GM19328 (cell line): ENCODE measurements around the gene NCKAP5L.
A peak's percentile ranks its signal among the peaks of the same experiment; 100 is the strongest.
"Not testable (repeated sequence)": the region's sequence is repeated elsewhere in the genome, so short reads cannot be mapped to it uniquely, and the experiment has no call there.

ENCODE experiments used
- ATAC-seq: cut with Tn5 transposase; IDR thresholded peaks from one replicate; pipeline ENCODE4 v1.9.1; 2021; ENCODE audit warnings: mild to moderate bottlenecking, moderate library complexity; ENCODE audit not compliant: unreplicated experiment

Gene NCKAP5L, protein sequence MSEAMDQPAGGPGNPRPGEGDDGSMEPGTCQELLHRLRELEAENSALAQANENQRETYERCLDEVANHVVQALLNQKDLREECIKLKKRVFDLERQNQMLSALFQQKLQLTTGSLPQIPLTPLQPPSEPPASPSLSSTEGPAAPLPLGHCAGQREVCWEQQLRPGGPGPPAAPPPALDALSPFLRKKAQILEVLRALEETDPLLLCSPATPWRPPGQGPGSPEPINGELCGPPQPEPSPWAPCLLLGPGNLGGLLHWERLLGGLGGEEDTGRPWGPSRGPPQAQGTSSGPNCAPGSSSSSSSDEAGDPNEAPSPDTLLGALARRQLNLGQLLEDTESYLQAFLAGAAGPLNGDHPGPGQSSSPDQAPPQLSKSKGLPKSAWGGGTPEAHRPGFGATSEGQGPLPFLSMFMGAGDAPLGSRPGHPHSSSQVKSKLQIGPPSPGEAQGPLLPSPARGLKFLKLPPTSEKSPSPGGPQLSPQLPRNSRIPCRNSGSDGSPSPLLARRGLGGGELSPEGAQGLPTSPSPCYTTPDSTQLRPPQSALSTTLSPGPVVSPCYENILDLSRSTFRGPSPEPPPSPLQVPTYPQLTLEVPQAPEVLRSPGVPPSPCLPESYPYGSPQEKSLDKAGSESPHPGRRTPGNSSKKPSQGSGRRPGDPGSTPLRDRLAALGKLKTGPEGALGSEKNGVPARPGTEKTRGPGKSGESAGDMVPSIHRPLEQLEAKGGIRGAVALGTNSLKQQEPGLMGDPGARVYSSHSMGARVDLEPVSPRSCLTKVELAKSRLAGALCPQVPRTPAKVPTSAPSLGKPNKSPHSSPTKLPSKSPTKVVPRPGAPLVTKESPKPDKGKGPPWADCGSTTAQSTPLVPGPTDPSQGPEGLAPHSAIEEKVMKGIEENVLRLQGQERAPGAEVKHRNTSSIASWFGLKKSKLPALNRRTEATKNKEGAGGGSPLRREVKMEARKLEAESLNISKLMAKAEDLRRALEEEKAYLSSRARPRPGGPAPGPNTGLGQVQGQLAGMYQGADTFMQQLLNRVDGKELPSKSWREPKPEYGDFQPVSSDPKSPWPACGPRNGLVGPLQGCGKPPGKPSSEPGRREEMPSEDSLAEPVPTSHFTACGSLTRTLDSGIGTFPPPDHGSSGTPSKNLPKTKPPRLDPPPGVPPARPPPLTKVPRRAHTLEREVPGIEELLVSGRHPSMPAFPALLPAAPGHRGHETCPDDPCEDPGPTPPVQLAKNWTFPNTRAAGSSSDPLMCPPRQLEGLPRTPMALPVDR (N-terminal part only)

DNA sequence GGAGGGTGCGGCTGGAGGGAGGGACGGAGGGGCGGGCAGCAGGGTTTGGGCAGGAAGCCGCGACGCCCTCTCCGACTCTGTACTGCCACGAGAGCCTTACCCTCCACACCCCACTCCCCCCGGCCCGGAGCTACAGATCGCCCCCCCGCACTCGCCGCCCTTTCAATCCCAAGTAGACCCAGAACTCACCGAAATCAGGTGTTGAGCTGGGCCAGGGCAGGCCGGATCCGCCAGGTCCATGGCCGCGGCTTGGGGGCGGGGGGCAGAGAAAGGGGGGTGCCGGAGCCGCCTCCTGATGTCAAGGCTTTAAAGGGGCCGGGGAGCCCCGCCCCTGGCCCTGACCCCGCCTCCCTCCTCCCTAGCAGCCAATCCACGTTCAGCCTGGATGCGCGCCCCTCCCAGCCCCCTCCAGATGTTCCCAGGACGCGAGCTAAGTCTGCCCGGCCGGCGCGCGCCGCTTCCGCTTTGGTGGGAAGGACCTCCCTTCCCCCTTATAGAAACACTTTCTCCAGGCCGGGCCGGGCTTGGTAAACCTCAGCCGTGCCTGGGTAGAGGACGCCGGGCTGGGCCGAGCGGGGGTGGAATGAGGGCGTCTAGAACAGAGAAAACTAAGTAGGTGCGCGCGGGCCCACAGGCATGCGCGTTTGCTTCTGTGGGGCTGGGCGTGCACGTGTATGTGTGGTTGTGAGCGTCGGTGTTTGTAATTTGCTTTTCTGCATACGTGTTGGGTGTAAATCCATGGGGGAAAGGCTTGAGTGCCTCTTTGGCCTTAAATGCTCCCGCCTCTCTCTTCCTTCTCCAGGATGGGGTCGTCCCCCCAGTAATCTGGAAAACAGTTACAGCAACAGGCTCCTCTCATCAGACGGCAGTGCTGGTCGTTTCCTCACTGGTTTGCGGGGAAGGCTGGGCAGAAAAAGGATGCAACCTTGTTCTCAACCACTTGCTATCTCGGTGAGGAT lies at the start of gene NCKAP5L:
Gene NCKAP5L, minus strand, starts transcription at position 281 of the 959 bp plus-strand sequence. CDS start 24,369 bp downstream, outside the sequence.
- ATAC-seq, result peak; percentile 79

DNA sequence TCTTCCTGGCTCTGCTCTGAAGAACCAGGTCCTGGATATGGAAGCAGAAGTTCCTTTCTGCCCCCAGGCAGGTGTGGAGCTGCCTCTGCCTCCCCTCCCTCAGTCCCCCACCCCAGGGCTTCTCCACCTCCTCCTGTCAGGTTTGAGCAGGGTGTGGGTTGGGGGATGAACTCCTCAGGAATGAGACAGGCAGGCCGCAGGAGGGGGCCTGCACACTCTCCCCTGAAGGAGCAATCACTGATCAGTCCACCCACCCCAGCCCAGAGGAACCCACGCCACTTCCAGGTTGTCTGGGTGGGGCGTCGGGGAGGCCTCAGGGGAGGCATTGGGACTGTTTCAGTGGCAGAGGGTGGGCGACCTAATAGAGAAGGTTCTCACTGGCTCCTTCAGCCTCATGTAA lies 48.9 kb upstream of the NCKAP5L start:
- no peak for ATAC-seq

DNA sequence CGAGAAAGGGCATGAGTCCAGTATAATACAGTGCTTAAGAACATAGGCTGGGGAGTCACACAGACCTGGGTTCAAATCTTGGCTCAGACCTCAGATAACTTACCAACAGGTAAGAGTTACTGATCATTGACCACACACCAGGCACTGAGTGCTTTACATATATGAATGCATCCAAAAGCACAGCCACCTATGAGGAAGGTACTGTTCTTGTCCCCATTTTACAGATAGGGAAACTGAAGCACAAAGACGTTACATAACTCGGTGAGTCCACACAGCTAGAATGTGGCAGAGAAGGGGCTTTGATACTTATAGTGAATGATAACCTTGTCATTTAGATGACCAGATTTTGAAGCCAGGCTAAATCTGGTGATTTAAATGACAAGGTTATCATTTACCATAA lies 47.9 kb upstream of the NCKAP5L start:
- ATAC-seq, result no peak

DNA sequence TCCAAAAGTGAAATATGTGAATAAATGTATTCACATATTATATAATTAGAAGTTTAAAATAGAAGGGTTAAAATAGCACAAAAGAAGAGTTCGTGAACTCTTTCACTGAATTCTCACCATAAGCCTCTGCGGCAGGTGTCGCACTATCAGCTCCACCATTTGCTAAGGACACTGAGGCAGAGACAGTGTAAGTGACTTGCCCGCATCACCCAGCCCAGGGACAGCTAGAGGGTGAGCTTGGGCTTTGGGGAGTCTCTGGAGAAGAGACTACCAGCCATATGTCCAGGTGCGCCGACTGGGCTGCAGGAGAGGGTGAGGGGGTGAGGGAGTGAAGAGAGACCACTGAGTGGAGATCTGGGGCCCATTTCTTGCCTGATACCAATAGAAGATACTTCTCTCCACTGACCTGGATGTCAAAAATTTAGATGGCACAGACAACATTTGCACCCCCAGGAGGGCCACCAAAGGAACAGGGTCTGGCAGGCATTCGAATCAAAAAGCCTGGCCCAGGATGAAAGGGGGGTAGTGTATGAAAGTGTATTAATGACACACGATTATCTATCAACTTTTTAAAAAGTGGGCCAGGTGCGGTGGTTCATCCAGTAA lies 47.0 kb upstream of the NCKAP5L start:
- ATAC-seq, result no peak

DNA sequence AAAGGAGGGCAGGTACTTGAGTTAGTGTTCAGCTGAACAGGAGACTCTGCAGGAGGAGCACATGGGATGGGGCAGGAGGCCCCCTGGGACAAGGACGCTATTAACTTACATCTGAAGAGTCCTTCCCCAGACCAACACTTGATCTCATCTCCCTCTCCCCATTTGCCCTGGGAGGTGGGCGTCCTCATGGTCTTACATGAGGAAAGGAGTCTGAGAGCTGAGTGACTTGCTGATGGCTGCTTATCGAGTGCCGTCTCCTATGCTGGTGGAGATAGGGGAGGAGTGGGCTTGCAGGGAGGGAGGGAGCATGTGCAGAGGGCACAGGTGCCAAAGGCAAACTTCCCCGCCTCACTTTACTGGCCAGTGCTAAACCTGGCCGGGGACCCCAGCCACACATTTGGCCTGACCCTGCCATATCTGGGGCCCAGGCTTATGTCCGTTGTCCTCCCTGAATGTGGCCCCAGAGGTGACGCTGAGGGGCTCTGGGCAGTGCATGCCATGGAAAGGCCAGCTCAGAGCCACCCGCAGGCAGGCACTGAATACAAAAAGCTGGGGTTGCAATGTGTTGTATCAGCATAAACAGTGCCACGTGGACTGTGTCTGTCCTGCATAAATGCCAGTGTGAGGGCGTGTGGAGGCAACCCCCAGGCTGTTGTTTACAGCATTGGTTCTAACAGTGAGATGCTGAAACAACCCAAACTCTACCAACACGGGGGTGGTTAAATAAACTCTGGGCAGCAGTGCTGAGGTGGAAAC lies 46.1 kb upstream of the NCKAP5L start:
- no peak for ATAC-seq

DNA sequence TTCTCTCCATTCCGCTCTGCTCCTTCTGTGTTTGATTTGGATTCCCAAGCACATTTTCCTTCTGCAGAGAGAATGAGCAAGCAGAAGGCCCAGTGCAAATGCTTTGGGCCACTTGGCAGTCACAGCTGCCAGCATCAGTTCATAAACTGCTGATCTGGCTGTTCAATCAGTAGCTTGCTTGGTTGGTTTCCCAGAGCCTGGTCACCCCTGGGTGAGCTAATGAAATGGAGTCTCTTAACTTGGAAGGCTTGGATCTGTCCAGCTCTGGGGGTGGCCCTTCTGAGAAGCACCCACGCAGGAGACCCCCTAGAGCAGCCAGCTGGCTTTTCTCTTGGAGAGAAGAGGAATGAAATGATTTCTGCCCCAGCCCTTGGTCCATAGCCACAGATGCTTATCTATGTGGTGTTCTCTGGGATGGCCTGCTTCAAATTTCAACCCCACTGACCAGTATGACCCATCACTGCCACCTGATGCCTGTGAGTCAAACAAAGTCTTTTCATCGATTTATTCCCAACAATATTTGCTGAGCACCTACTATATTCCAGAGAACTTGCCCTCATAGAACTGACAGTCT lies 45.2 kb upstream of the NCKAP5L start:
- ATAC-seq, result no peak

DNA sequence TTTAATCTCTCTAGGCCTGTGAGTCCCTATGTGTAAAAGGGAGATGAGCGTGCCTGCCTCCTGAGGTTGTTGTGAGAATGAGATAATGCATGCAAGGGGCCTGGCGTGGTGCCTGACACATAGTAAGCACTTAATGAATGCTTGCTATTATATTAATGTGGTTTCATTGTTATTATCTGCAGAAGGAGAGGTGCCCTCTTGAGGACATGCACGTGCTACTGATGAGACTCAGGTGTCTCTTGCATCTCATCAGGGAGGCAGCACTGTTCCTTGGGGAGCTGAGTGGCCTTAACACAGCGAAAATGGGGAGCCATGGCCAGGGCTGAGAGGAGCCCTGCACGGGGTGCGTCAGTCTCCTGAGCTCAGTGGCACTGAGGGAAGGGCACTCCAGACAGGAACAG lies 44.6 kb upstream of the NCKAP5L start:
- ATAC-seq, result no peak

DNA sequence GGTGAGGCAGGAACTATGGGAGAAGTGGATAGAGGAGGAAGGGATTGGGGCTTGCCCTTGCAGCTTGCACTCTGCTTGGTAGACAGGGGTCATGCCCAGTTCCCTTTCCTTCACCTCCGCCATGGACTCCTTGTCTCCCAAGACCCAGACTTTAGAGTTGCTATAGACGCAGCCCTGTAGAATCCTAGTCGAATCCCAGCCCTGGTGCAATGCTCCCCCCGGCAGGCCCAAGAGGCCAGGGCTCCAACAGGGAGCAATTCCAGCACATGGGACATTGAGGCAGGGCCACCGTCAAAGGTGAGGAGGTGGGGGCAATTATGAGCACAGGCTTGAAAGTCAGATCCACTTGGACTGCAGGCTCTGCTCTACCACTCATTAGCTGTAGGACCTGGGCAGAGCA lies 44.2 kb upstream of the NCKAP5L start:
- ATAC-seq, result no peak

DNA sequence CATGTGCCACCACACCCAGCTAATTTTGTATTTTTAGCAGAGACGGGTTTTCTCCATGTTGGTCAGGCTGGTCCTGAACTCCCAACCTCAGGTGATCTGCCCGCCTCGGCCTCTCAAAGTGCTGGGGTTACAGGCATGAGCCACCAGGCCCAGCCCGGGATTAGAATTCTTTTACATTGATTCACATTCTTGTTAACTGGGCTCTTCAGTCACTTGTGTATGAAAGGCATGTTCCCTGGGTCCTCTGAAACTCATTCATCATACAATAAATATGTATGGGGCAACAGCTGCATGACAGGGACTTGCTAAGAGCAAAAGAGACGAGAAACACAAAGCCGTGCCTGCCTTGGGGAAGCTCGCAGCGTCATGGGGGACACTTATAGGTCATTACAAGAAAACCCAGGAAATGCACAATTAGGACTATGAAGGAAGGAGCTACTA lies 43.6 kb upstream of the NCKAP5L start:
- ATAC-seq, result not testable (repeated sequence)

DNA sequence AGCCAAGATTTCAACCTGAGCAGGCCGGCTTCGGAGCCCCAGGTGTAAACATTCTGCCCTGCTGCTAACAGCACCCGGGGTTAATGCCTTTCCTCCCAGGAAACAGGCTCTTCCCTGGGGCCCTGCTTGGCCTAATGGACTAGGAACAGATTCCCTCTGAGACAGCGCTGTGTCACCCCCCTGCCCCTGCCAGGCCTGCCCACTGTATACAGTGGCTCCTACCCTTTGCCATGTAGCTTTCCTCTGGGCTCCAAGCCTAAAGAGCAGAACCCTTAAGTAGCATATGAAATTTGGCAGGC lies 43.0 kb upstream of the NCKAP5L start:
- no peak for ATAC-seq

DNA sequence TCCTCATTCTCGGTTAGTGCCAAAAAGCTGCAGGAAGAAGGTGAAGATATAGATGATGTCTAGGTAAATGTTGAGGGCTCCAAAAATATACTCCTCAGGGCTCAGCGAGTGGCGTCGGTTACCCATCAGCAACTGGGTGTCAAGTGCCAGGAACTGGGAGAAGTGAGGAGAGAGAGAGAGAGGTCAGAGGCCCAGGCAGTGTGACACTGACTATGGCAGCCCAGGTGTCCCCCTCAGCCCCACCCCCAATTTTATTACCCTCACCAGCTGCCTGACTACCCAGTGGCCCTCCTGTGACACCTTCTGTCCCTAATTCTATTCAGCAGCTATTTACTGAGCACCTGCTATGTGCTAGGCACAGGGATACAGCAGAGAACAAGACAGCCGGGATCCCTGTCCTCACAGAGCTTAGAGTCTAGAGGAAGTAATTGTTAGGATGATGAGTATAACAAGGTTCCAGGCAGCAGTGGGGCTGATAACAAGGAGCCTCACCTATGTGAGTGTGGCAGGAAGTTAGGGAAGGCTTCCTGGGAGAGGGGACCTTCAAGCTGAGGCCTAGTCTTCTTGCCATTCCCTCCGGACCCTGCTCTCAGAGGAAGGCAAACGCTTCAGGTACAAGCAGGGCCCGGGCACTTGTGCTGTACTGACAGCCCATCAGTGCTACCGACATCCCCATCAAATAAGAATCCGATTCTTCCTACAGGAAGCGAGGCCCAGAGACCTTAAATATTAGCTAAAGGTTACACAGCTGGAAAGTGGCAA lies 42.5 kb upstream of the NCKAP5L start:
- no peak for ATAC-seq

DNA sequence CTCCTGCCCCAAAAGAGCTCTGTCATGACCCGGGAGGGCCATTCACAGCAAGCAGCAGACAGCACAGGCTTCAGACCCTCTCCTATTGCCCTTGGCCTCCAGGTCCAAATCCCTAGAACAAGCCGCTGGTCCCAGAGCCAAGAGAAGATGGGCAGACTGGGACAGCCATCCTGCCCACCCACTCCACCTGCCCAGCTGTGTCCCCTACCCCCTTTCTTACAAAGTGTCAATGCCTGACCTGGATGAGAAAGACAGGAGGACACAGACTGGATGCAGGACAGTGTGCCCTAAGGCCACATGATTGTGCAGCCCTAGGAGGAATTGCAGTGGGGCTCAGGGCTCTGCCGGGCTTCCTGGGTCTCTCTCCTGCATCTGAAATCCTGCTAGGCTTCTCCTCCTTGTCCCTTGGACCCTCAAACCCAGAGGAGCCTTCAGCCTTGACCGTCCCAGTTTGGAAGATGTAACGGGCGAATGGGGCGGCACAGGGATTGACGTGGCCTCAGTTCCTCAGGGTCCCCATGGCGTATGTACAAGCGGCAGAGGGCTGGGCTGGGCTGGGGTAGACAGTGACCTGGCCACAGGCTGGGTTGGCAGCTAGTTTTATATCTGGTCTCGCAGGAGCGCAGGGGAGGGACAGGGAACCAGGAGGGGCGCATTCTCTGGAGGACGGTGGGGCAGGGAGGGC lies 41.7 kb upstream of the NCKAP5L start:
- ATAC-seq, result no peak

DNA sequence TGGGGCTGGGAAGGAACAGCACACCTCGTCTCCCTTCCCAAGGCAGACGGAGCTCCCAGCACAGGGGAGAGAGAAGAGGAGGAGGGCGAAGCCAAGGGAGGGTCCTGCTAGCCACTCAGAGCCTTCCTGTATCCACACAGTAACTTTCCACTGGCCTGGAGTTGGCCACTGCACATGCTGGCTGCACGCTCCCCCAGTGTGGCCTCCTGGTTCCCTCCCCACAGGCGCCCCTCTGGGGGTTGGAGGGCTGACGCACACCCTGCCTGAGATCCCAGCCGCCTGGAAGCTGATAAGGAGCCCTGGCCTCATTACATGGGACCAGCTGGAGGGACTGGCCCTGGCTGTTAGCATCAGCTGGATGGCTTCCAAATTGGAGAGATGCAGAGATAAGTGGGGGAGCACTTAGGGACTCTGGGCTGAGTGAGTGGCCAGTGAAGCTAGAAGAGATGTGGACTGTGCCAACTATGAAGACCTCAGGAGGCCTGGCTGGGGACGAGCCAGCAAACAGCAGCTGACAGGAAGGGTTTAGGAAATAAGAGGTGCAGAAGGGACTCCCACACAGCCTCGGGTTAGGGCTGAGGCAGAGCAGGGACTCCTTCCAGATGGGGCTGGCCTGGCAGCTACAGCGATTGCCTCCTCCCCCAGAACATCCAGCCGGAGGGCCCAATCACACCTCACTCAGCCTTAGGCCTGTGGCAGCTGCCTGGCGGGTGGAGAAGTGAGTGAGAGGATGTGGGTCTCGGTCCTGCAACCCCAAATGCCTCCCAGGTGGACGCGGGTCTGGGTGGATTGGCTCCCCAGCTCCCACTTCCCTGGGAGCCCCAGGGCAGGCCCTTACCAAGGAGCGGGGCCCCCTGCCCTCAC lies 41.0 kb upstream of the NCKAP5L start:
- ATAC-seq, result no peak

DNA sequence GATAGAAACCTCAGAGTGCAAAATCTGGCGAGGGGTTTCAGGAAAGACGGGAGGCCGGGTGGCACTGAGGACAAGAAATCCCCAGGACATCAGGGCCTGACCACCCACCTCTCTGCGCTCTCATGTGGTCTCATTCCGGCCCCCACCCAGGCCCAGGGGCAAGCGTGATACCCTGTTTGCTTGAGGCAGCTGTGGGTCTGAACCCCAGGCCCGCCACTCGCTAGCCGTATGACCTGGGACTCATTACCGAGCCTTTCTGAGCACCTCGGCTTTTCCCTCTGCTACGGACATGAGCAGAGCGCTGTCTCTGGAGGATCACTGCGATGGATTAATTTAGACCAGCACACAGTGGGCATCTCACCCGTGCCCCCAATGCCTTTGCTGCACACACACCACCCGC lies 40.2 kb upstream of the NCKAP5L start:
- no peak for ATAC-seq

DNA sequence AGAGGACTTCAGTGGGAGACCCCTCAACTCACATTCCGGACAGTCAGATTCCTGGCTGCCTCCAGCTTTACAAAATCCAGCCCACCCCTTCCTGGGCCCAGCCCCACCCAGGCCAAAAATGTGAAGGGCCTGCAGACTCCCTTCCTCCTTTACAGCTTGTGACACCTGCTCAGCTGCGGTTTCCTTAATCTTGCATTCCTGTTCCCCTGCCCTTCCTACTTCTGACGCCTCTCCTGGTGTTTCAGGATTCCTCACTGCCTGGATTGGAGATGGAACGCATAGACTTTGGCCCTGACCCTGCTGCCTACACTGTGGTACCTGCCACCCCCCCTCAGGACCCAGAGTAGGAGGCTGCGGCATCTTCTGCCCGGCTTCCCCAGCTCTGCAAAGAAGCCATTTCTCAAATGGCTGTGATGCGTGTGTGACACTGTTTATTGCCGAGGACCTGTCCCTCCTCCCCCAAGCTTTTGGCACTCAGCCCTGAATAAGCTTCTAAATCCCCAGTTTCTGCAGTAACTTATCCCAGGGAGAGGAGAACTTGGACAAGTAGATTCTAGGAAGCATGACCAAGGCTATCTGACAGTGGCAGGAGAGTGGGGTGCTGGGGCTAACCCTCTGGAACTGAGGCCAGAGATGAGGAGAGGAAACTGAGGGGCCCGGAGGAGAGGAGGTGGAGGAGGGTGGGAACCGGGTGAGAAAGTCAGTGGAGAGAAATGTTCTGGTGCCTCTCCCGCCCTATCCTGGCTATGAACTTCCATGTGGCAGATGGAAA lies 39.5 kb upstream of the NCKAP5L start:
- ATAC-seq, result no peak
